ENCODE measurements around the gene ABCA3. TPM values are rescaled to one million over a fixed set of nuclear protein-coding genes. Genes with fewer than 3 reads are reported as not detected.

The ABCA3 gene
- total and polyA plus RNA-seq, 11 donors: 6.7 to 16.5 (median 9.6) TPM

- ATAC-seq (no peak), DNase-seq (no peak)
- Histone ChIP-seq H3K4me1 (peaks cover 0 to 31% (median 23%) of the 10 kb centered on the region in 12 donors), H3K9me3 (no peaks in the 10 kb centered on the region), H3K27me3 (peaks cover 0 to 24% (median 6%) of the 10 kb centered on the region in 9 donors), H3K27ac (no peak overlapping the region), H3K4me3 (no peak overlapping the region), H3K36me3 (peaks cover 4 to 69% (median 59%) of the 10 kb centered on the region in 9 donors)
- intact Hi-C loops (cut with DNase I): no loop called here
- TF ChIP-seq POLR2A (IDR thresholded peaks at IDR 0.05): no peak
- 94 to 98% (median 96%) methylated on average over 7 to 18 of the region's 18 CpGs for WGBS, 4 donors
Observed at GRCh38 chr16:2234813-2235170, 105.7 kb downstream of the ABCA3 start.

DNA sequence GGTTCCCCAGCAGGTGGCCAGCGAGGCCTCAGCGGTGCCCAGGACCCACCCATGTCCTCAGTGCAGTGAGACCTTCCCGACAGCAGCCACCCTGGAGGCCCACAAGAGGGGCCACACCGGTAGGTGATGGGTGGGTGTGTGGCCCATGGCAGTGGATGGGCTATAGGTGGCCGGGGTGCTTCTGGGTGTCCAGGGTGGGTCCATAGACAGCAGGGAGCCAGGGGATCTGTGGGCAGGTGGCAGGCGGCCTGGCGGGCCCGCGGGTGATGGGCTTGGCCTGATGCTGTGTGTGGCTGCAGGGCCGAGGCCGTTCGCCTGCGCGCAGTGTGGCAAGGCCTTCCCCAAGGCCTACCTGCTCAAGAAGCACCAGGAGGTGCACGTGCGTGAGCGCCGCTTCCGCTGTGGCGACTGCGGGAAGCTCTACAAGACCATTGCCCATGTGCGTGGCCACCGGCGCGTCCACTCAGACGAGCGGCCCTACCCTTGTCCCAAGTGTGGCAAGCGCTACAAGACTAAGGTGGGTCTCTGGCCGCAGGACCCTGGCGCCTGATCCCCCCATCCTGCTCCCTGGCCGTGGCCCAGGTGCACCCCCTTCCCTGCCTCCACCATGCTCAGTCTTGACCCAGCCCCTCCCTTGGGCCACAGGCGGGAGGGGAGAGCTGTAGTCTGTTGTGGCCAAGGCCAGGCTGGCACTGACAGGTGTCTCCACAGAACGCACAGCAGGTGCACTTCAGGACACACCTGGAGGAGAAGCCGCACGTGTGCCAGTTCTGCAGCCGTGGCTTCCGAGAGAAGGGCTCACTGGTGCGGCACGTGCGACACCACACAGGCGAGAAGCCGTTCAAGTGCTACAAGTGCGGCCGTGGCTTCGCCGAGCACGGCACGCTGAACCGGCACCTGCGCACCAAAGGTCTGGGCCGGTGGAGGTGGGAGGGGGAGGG lies 106.4 kb downstream of the ABCA3 start:
- H3K36me3 ChIP-seq: peaks cover 7 to 69% (median 61%) of the 10 kb centered on the region in 9 donors
- TF ChIP-seq CTCF (IDR thresholded peaks at IDR 0.05) (no peak), POLR2A (IDR thresholded peaks at IDR 0.05) (no peak)
- no peaks in the 10 kb centered on the region for H3K9me3 ChIP-seq
- intact Hi-C loops (cut with DNase I): no loop called here
- WGBS, 4 donors: 93 to 97% (median 95%) methylated on average over 21 to 51 of the region's 51 CpGs
- ATAC-seq: no peak
- DNase-seq: no peak
- H3K4me1 ChIP-seq: peaks cover 0 to 31% (median 23%) of the 10 kb centered on the region in 12 donors
- peaks cover 0 to 24% (median 6%) of the 10 kb centered on the region in 9 donors for H3K27me3 ChIP-seq
- no peak overlapping the region for H3K27ac ChIP-seq
- no peak overlapping the region for H3K4me3 ChIP-seq

DNA sequence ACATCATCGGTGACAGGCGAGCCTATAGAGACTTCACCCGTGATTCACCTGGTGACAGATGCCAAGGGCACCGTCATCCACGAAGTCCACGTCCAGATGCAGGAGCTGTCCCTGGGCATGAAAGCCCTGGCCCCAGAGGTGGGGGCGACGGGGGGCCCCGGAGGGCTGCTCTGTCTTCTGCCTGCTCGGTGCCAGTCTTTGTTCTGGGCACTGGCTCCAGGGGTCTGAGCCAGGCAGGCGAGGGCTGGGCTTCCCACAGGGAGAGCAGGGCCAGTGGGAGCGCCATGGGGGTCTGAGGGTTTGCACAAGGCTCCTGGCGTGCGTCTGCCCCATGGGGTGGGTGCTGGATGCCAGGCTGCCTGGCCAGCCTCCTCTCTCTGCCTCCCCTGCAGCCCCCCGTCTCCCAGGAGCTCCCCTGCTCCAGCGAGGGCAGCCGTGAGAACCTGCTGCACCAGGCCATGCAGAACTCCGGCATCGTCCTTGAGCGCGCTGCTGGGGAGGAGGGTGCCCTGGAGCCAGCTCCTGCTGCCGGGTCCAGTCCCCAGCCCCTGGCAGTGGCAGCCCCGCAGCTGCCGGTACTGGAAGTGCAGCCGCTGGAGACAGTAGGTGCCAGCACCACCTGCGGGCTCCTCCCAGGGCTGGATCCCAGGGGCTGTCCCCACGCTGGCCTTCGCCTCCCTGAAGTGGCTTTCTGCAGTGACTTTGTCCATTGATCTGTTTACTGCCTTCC lies 107.3 kb downstream of the ABCA3 start:
- H3K27ac ChIP-seq: no peak overlapping the region
- intact Hi-C loops (cut with DNase I): no loop called here
- no peak for ATAC-seq
- peak in 1 of 5 donors; percentile 22 for DNase-seq
- H3K9me3 ChIP-seq: no peaks in the 10 kb centered on the region
- peaks cover 0 to 25% (median 21%) of the 10 kb centered on the region in 12 donors for H3K4me1 ChIP-seq
- WGBS, 4 donors: 94 to 95% (median 94%) methylated on average over 11 to 28 of the region's 28 CpGs
- H3K4me3 ChIP-seq: no peak overlapping the region
- no peak for TF ChIP-seq CTCF (IDR thresholded peaks at IDR 0.05)
- no peak for TF ChIP-seq POLR2A (IDR thresholded peaks at IDR 0.05)
- H3K36me3 ChIP-seq: peaks cover 7 to 79% (median 70%) of the 10 kb centered on the region in 9 donors
- H3K27me3 ChIP-seq: peaks cover 0 to 24% (median 6%) of the 10 kb centered on the region in 9 donors

- no peaks in the 10 kb centered on the region for H3K9me3 ChIP-seq
- peak in 1 of 5 donors; percentile 21 for DNase-seq
- peaks cover 0 to 18% (median 14%) of the 10 kb centered on the region in 12 donors for H3K4me1 ChIP-seq
- H3K4me3 ChIP-seq: no peak overlapping the region
- TF ChIP-seq POLR2A (IDR thresholded peaks at IDR 0.05) (no peak), CTCF (IDR thresholded peaks at IDR 0.05) (no peak)
- peaks cover 0 to 17% (median 6%) of the 10 kb centered on the region in 9 donors for H3K27me3 ChIP-seq
- H3K27ac ChIP-seq: no peak overlapping the region
- WGBS, 4 donors: 90 to 92% (median 91%) methylated on average over 23 to 41 of the region's 41 CpGs
- intact Hi-C loops (cut with DNase I): no loop called here
- ATAC-seq: no peak
- H3K36me3 ChIP-seq: peaks cover 7 to 80% (median 73%) of the 10 kb centered on the region in 9 donors
Observed at GRCh38 chr16:2232094-2232990, 108.2 kb downstream of the ABCA3 start.
